Esophagus (tissue), 2 donors: ENCODE measurements around the gene SATB2. TPM values are rescaled to one million over a fixed set of nuclear protein-coding genes. Genes with fewer than 3 reads are reported as not detected.
A peak's percentile ranks its signal among the peaks of the same experiment; 100 is the strongest.

Source experiments
- H3K27ac ChIP-seq, 2 donors: one replicate each; pipeline ENCODE4 v1.5.1; 2013; ENCODE audit warnings: low read depth in 2 of 2, mild to moderate bottlenecking in 2 of 2, inconsistent platforms in 1 of 2, low read length in 1 of 2, moderate library complexity in 1 of 2
- H3K27me3 ChIP-seq, 2 donors: one replicate each; pipeline ENCODE4 v1.6.1; 2013; ENCODE audit warnings: low read length in 2 of 2, control low read depth in 1 of 2, mild to moderate bottlenecking in 1 of 2; ENCODE audit not compliant: insufficient read depth in 2 of 2, control insufficient read depth in 1 of 2
- H3K36me3 ChIP-seq, 2 donors: one replicate each; pipeline ENCODE4 v1.6.1; 2013; ENCODE audit warnings: low read length in 1 of 2; ENCODE audit not compliant: control insufficient read depth in 2 of 2, insufficient read depth in 2 of 2
- H3K4me1 ChIP-seq, 2 donors: one replicate each; pipeline ENCODE4 v1.6.1; 2013; ENCODE audit warnings: low read length in 1 of 2; ENCODE audit not compliant: control insufficient read depth in 2 of 2, insufficient read depth in 2 of 2
- H3K4me3 ChIP-seq, 2 donors: one replicate each; pipeline ENCODE4 v1.5.1; 2013; ENCODE audit warnings: low read length in 2 of 2, mild to moderate bottlenecking in 2 of 2, low read depth in 1 of 2, moderate library complexity in 1 of 2
- H3K9me3 ChIP-seq, 2 donors: one replicate each; pipeline ENCODE4 v1.6.1; 2013; ENCODE audit warnings: mild to moderate bottlenecking in 2 of 2, low read depth in 1 of 2, low read length in 1 of 2, moderate library complexity in 1 of 2; ENCODE audit not compliant: control insufficient read depth in 2 of 2, insufficient read depth in 1 of 2
- WGBS, 2 donors: extraction: QIAGEN DNeasy Blood & Tissue Kit; methylation state at CpG; one replicate each; pipeline ENCODE4 v1.1.7; 2013; 5-methylcytosine and 5-hydroxymethylcytosine counted together
- polyA plus RNA-seq, 2 donors: library from polyadenylated mRNA; stranded (reverse); fragments of 200-250 nt; gene quantifications; one replicate each; pipeline ENCODE4 v1.2.3, GENCODE V29; 2013
- donor health status: healthy with polysubstance abuse.
- donor health status: Bipolar disorder and iron deficiency.

Gene SATB2
- under 1 TPM; 0.33 to 0.57 TPM for polyA plus RNA-seq

GRCh38 chr2:199457147-199458008 lies at the start of gene SATB2:
Gene SATB2, minus strand, starts transcription at chr2:199457939. Its CDS starts 1,902 bp downstream, at chr2:199456037.
- H3K4me3 ChIP-seq = peak within 1 kb of the TSS; percentile 66 to 81
- H3K9me3 ChIP-seq = peaks cover 2 to 6% of the 10 kb centered on the region in 2 donors
- peaks cover 9 to 16% of the 10 kb centered on the region in 2 donors for H3K4me1 ChIP-seq
- H3K36me3 ChIP-seq = no peaks in the 10 kb centered on the region
- H3K27ac ChIP-seq = peak within 1 kb of the TSS in 1 of 2 donors; percentile 77
- 1% methylated on average over 61 of the region's 61 CpGs for WGBS, 2 donors
- peaks cover 0 to 29% of the 10 kb centered on the region in 2 donors for H3K27me3 ChIP-seq

- Histone ChIP-seq H3K27ac (no peak overlapping the region), H3K27me3 (no peaks in the 10 kb centered on the region), H3K4me3 (no peak overlapping the region), H3K9me3 (no peaks in the 10 kb centered on the region), H3K4me1 (no peaks in the 10 kb centered on the region), H3K36me3 (no peaks in the 10 kb centered on the region)
- 57 to 62% methylated on average over 2 of the region's 2 CpGs for WGBS, 2 donors
These were observed 48.1 kb upstream of the SATB2 start for GRCh38 chr2:199505755-199506403.

DNA sequence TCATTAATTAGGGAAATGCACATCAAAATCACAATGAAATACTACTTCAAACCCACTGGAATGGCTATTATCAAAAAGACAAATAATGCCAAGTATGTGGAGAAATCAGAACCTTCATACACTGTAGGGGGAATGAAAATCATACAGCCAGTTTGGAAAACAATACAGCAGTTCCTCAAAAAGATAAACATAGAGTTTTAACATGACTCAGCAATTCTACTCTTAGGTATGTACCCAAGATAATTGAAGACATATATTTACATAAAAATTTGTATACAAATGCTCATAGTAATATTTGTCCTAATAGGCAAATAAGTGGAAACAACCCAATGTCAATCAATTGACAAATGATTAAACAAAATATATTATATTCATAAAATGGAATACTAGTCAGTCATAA lies 45.4 kb upstream of the SATB2 start:
- Histone ChIP-seq H3K36me3 (no peaks in the 10 kb centered on the region), H3K27me3 (no peaks in the 10 kb centered on the region), H3K27ac (no peak overlapping the region), H3K4me3 (no peak overlapping the region), H3K9me3 (no peaks in the 10 kb centered on the region), H3K4me1 (no peaks in the 10 kb centered on the region)

DNA sequence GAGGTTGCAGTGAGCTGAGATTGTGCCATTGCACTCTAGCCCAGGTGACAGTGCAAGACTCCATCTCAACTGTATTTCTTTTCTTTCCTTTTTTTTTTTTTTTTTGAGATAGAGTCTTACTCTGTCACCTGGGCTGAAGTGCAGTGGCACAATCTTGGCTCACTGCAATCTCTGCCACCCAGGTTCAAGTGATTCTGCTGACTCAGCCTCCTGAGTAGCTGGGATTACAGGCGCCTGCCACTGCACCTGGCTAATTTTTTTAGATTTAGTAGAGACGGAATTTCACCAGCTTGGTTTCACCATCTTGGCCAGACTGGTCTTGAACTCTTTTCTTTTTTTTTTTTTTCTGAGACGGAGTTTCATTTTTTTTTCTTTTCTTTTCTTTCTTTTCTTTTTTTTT lies 41.3 kb upstream of the SATB2 start:
- Histone ChIP-seq H3K4me3 (no peak overlapping the region), H3K36me3 (no peaks in the 10 kb centered on the region), H3K9me3 (no peaks in the 10 kb centered on the region), H3K27ac (no peak overlapping the region), H3K4me1 (no peaks in the 10 kb centered on the region), H3K27me3 (no peaks in the 10 kb centered on the region)
- WGBS, 2 donors = 86 to 87% methylated on average over 3 of the region's 3 CpGs

DNA sequence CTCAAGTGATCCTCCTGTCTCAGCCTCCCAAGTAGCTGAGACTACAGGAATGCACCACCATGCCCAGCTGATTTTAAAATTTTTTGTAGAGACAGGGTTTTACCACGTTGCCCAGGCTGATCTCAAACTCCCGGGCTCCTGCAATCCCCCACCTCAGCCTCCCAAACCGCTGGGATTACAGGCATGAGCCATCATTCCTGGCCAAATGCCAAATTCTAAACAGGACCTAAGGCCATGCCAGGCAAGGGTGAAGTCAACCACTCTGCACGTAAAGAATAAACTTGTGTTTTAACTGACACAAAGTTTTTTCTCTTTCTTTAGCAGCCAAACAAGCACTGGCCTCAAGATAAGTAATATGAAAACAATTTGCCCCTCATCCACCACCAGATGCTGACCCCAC lies 37.4 kb upstream of the SATB2 start:
- Histone ChIP-seq H3K27ac (no peak overlapping the region), H3K9me3 (no peaks in the 10 kb centered on the region), H3K36me3 (no peaks in the 10 kb centered on the region), H3K4me1 (no peaks in the 10 kb centered on the region), H3K4me3 (no peak overlapping the region), H3K27me3 (no peaks in the 10 kb centered on the region)
- 50 to 56% methylated on average over 4 of the region's 4 CpGs for whole genome bisulfite sequencing, 2 donors

DNA sequence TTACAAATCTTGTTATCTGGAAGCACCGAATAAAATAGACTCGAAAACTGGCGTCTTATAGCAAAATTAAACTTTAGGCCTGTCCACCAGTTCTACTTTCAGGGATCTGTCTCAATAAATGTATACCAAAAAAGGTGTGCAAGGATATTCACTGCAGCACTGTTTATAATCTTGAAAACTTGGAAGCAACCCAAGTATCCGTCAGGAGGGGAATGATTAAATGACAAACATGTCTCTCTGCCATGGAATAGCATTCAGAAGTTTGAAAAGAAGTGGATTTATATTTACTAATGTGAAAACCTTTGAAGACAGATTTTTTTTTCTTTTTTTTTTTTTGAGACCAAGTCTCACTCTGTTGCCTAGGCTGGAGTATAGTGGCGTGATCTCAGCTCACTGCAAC lies 32.3 kb upstream of the SATB2 start:
- 63 to 68% methylated on average over 5 of the region's 5 CpGs for WGBS, 2 donors
- Histone ChIP-seq H3K36me3 (no peaks in the 10 kb centered on the region), H3K9me3 (no peaks in the 10 kb centered on the region), H3K4me3 (no peak overlapping the region), H3K27me3 (no peaks in the 10 kb centered on the region), H3K27ac (no peak overlapping the region), H3K4me1 (no peaks in the 10 kb centered on the region)

GRCh38 chr2:199488772-199489400 lies 31.1 kb upstream of the SATB2 start:
- H3K27me3 ChIP-seq = no peaks in the 10 kb centered on the region
- H3K4me3 ChIP-seq = no peak overlapping the region
- H3K4me1 ChIP-seq = no peaks in the 10 kb centered on the region
- H3K27ac ChIP-seq = no peak overlapping the region
- no peaks in the 10 kb centered on the region for H3K9me3 ChIP-seq
- H3K36me3 ChIP-seq = no peaks in the 10 kb centered on the region
- 46 to 51% methylated on average over 6 of the region's 6 CpGs for WGBS, 2 donors

DNA sequence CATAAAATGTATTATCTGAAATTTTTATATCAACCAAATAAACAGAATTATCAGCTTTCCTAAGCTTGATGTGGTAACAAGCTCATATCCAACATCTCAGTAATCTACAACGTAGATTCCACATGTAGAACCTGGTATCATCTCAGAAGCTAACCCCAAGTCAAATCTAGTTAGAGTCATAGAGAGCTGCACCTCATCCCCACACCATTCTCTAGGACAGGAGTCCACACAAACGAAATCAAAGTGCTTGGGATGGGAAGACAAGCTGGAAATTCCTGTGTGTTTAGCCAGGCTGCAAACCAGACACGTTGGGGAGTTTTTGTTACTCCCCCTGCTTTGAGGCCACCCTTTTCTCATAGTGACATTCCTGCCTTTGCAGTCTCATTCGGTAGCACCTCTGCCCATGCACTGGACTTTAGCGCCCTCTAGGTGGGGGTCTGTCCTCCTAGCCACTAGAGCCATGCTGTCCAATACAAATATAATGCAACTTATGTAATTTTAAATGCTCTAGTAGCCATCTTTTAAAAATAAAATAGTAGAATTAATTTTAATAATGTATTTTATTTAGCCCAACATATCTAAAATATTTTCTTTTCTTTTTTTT lies 28.1 kb upstream of the SATB2 start:
- Histone ChIP-seq H3K27me3 (no peaks in the 10 kb centered on the region), H3K4me3 (no peak overlapping the region), H3K27ac (no peak overlapping the region), H3K36me3 (no peaks in the 10 kb centered on the region), H3K9me3 (no peaks in the 10 kb centered on the region), H3K4me1 (no peaks in the 10 kb centered on the region)
- 14 to 20% methylated on average over 5 of the region's 5 CpGs for WGBS, 2 donors

- H3K9me3 ChIP-seq = no peaks in the 10 kb centered on the region
- H3K27me3 ChIP-seq = no peaks in the 10 kb centered on the region
- no peaks in the 10 kb centered on the region for H3K36me3 ChIP-seq
- H3K4me1 ChIP-seq = no peaks in the 10 kb centered on the region
- H3K27ac ChIP-seq = no peak overlapping the region
- 74 to 97% methylated on average over 1 of the region's 1 CpG for WGBS, 2 donors
- H3K4me3 ChIP-seq = no peak overlapping the region
These were observed 27.2 kb upstream of the SATB2 start for GRCh38 chr2:199484927-199485326.
